GM23338 (cell line): ENCODE measurements around the gene CLSTN2. TPM values are rescaled to one million over a fixed set of nuclear protein-coding genes. Genes with fewer than 3 reads are reported as not detected.

Experiments used
- ATAC-seq: fragments of 200-7000 bp; cut with Tn5 transposase; 3 replicates; pipeline ENCODE4 v1.9.1; 2020
- DNase-seq: peaks from one replicate; pipeline ENCODE4 v3.0.0-alpha.2; 2015; ENCODE audit warnings: low spot score
- H2AFZ ChIP-seq: fragments of 200-600 bp; sonication (generic); 2 replicates; pipeline ENCODE4 v1.8.0; 2016; ENCODE audit warnings: antibody characterized with exemption, mild to moderate bottlenecking, moderate library complexity
- H3F3A ChIP-seq: fragments of 200-600 bp; sonication (generic); replicated peaks from 2 replicates; pipeline ENCODE4 v1.8.0; 2017; ENCODE audit warnings: antibody characterized with exemption, mixed run types, low read depth
- H3K27ac ChIP-seq: fragments of 200-600 bp; sonication (generic); 2 replicates; pipeline ENCODE4 v1.6.1; 2016; ENCODE audit warnings: low read depth
- H3K27me3 ChIP-seq: fragments of 200-600 bp; sonication (generic); 2 replicates; pipeline ENCODE4 v1.8.0; 2016; ENCODE audit warnings: mild to moderate bottlenecking, mixed run types, moderate library complexity; ENCODE audit not compliant: insufficient read depth
- H3K36me3 ChIP-seq: fragments of 200-600 bp; sonication (generic); 2 replicates; pipeline ENCODE4 v1.8.0; 2016; ENCODE audit warnings: mild to moderate bottlenecking; ENCODE audit not compliant: insufficient read depth
- H3K4me1 ChIP-seq: fragments of 200-600 bp; sonication (generic); 2 replicates; pipeline ENCODE4 v1.8.0; 2016; ENCODE audit warnings: mild to moderate bottlenecking, moderate library complexity; ENCODE audit not compliant: insufficient read depth
- H3K4me2 ChIP-seq: fragments of 200-600 bp; sonication (generic); 2 replicates; pipeline ENCODE4 v1.7.1; 2017; ENCODE audit warnings: mixed run types
- H3K4me3 ChIP-seq: fragments of 200-600 bp; sonication (generic); 2 replicates; pipeline ENCODE4 v1.6.1; 2016; ENCODE audit warnings: mixed run types
- H3K79me2 ChIP-seq: fragments of 200-600 bp; sonication (generic); replicated peaks from 2 replicates; pipeline ENCODE4 v1.8.0; 2017; ENCODE audit warnings: mild to moderate bottlenecking; ENCODE audit not compliant: insufficient read depth
- H3K9me2 ChIP-seq: fragments of 200-600 bp; sonication (generic); 2 replicates; pipeline ENCODE4 v1.8.0; 2017; ENCODE audit not compliant: insufficient read depth
- H4K20me1 ChIP-seq: fragments of 200-600 bp; sonication (generic); replicated peaks from 2 replicates; pipeline ENCODE4 v1.8.0; 2017; ENCODE audit warnings: mild to moderate bottlenecking; ENCODE audit not compliant: insufficient read depth
- H3K27ac Mint-ChIP-seq: 2 replicates; pipeline ENCODE4 v1.8.0; 2020; ENCODE audit warnings: inconsistent platforms, mild to moderate bottlenecking, moderate library complexity, mixed read lengths
- H3K27me3 Mint-ChIP-seq: 3 replicates; pipeline ENCODE4 v1.8.0; 2022; ENCODE audit warnings: low read depth, mild to moderate bottlenecking, moderate library complexity, mixed read lengths, inconsistent platforms; ENCODE audit not compliant: insufficient read depth, poor library complexity
- H3K36me3 Mint-ChIP-seq: 3 replicates; pipeline ENCODE4 v1.8.0; 2021; ENCODE audit warnings: low read depth, mild to moderate bottlenecking, inconsistent platforms, moderate library complexity, mixed read lengths
- H3K4me1 Mint-ChIP-seq: 3 replicates; pipeline ENCODE4 v1.8.0; 2020; ENCODE audit warnings: mild to moderate bottlenecking, inconsistent platforms, mixed read lengths
- H3K4me3 Mint-ChIP-seq: 3 replicates; pipeline ENCODE4 v1.8.0; 2021; ENCODE audit warnings: moderate library complexity, mild to moderate bottlenecking, inconsistent platforms, mixed read lengths
- H3K9me3 Mint-ChIP-seq: 3 replicates; pipeline ENCODE4 v1.8.0; 2020; ENCODE audit warnings: moderate library complexity, mild to moderate bottlenecking, inconsistent platforms, mixed read lengths
- CREB1 ChIP-seq: fragments of 250-450 bp; sonication (Bioruptor Pico); IDR thresholded peaks from 2 replicates; pipeline ENCODE4 v1.5.0; 2020; ENCODE audit warnings: low read depth, mild to moderate bottlenecking, moderate library complexity
- CTCF ChIP-seq, 2 experiments: fragments of 200-600 bp in 1 of 2; sonication (generic) in 1 of 2; conservative IDR thresholded peaks; 2 replicates each; pipeline versions ENCODE4 v1.5.1 to v1.6.1; 2016 to 2017; ENCODE audit warnings: antibody characterized with exemption in 2 of 2, low read depth in 2 of 2, mild to moderate bottlenecking in 2 of 2, moderate library complexity in 1 of 2
- EZH2 ChIP-seq: fragments of 200-600 bp; sonication (generic); IDR thresholded peaks from one replicate; pipeline ENCODE4 v1.8.0; 2017; ENCODE audit warnings: antibody characterized with exemption, mild to moderate bottlenecking, low read depth; ENCODE audit not compliant: unreplicated experiment
- EZH2phosphoT487 ChIP-seq: fragments of 200-600 bp; sonication (generic); IDR thresholded peaks from one replicate; pipeline ENCODE4 v1.8.1; 2018; ENCODE audit warnings: antibody characterized with exemption; ENCODE audit not compliant: unreplicated experiment
- JUNB ChIP-seq: IDR thresholded peaks from one replicate; pipeline ENCODE4 v1.6.1; 2016; ENCODE audit warnings: antibody characterized with exemption; ENCODE audit not compliant: unreplicated experiment
- NANOG ChIP-seq: IDR thresholded peaks from 2 replicates; pipeline ENCODE4 v1.6.1; 2016; ENCODE audit warnings: antibody characterized with exemption, borderline replicate concordance
- STAT1 ChIP-seq: IDR thresholded peaks from one replicate; pipeline ENCODE4 v1.6.1; 2016; ENCODE audit warnings: antibody characterized with exemption; ENCODE audit not compliant: unreplicated experiment
- ZNF114 ChIP-seq: fragments of 250-450 bp; sonication (Bioruptor Pico); IDR thresholded peaks from 2 replicates; pipeline ENCODE4 v1.5.0; 2020; ENCODE audit warnings: mild to moderate bottlenecking, moderate library complexity
- ZNF462 ChIP-seq: fragments of 250-450 bp; sonication (Bioruptor Pico); IDR thresholded peaks from 2 replicates; pipeline ENCODE4 v1.5.0; 2020; ENCODE audit warnings: mild to moderate bottlenecking, moderate library complexity
- polyA plus RNA-seq: library from polyadenylated mRNA; unstranded; fragments of >200 nt; fragmentation: Nextera tagmentation; extraction: Ambion mirVana; gene quantifications from 2 replicates; pipeline ENCODE4 v1.2.1, GENCODE V29; 2016
- total RNA-seq: library from RNA; depleted of rRNA; stranded (reverse); fragments of >200 nt; shearing (Covaris generic); gene quantifications from 2 replicates; pipeline ENCODE4 v1.2.3, GENCODE V29; 2014

Gene CLSTN2
- total and polyA plus RNA-seq, 2 experiments from 2014 or later: 0.11 to 0.83 TPM

DNA sequence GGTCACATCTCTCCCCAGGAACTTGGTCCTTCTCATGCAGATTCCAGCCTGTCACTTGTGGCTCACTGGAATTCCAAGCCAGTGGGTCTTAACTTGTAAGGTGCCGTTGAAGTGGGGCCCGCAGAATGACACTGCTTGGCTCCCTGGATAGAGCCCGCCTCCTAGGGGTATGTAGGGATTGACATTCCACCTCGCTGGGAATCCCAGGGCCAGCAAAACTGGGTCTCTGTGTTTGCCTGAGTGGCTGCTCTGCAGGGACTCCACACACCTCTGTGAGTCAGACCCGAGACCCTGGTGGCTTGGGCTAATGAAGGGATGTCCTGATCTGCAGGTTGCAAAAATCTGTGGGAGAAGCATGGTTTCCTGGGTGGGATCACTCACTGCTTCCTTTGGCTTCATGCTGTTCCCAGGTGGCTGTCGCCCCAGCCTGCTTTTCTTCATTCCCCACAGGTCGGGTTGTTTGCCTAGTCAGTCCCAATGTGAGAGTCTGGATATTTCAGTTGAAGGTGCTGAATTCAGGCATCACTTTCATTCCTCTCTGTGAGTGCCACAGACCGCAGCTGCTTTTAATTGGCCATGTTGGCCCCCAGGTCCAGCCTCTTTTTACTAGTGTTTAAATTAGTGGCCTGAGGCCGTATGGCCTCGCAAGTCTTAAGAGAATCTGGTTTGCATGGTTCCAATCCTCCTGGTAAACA, 586.9 kb downstream of the CLSTN2 start:
- no peaks in the 10 kb centered on the region for H3K79me2 ChIP-seq
- Mint-ChIP-seq H3K9me3 (peaks cover 28% of the 10 kb centered on the region), H3K27ac (no peak overlapping the region), H3K4me3 (no peak overlapping the region), H3K27me3 (peaks cover 5% of the 10 kb centered on the region), H3K4me1 (peaks cover 8% of the 10 kb centered on the region; the same call in 2 of the 3 replicates), H3K36me3 (peaks cover 27% of the 10 kb centered on the region)
- peak overlapping the region; percentile 86 for H2AFZ ChIP-seq
- no peaks in the 10 kb centered on the region for H3K36me3 ChIP-seq
- no peaks in the 10 kb centered on the region for H4K20me1 ChIP-seq
- DNase-seq (peak; percentile 65), ATAC-seq (peak; percentile 97)
- no peak overlapping the region for H3K27ac ChIP-seq
- no peaks in the 10 kb centered on the region for H3K27me3 ChIP-seq
- peaks cover 8% of the 10 kb centered on the region; the same call in 1 of the 2 replicates for H3K9me2 ChIP-seq
- TF ChIP-seq JUNB: no peak
- no peak for TF ChIP-seq ZNF114 (CRISPR knock-in tag)
- TF ChIP-seq CTCF (conservative IDR thresholded peaks at IDR 0.05; ENCODE audit: low read depth in 2 of 2): peak in 1 of 2 experiments; percentile 48; a peak in 2 of 4 replicates
- no peak overlapping the region for H3K4me3 ChIP-seq
- H3K4me1 ChIP-seq: no peaks in the 10 kb centered on the region
- H3K4me2 ChIP-seq: no peak overlapping the region
- no peaks in the 10 kb centered on the region for H3F3A ChIP-seq

GRCh38 chr3:140522653-140523380, 587.8 kb downstream of the CLSTN2 start:
- Mint-ChIP-seq H3K9me3 (peaks cover 19% of the 10 kb centered on the region), H3K27ac (no peak overlapping the region), H3K36me3 (peaks cover 18% of the 10 kb centered on the region), H3K27me3 (peaks cover 5% of the 10 kb centered on the region), H3K4me3 (no peak overlapping the region), H3K4me1 (peaks cover 8% of the 10 kb centered on the region; the same call in 2 of the 3 replicates)
- Histone ChIP-seq H3K79me2 (no peaks in the 10 kb centered on the region), H3K4me3 (no peak overlapping the region), H4K20me1 (no peaks in the 10 kb centered on the region), H3F3A (no peaks in the 10 kb centered on the region), H3K4me2 (no peak overlapping the region), H3K36me3 (no peaks in the 10 kb centered on the region), H3K4me1 (no peaks in the 10 kb centered on the region), H3K9me2 (peaks cover 13% of the 10 kb centered on the region; the same call in 1 of the 2 replicates), H2AFZ (peak overlapping the region; percentile 74; the same call in 1 of the 2 replicates), H3K27ac (no peak overlapping the region), H3K27me3 (no peaks in the 10 kb centered on the region)
- no peak for ATAC-seq
- DNase-seq: no peak
- TF ChIP-seq NANOG (no peak), STAT1 (no peak), CREB1 (CRISPR knock-in tag) (no peak), EZH2phosphoT487 (no peak), ZNF114 (CRISPR knock-in tag) (no peak), EZH2 (no peak), ZNF462 (CRISPR knock-in tag) (no peak)
